B cell (primary cell): ENCODE results near the gene PLCL1. TPM values are rescaled to one million over a fixed set of nuclear protein-coding genes. Genes with fewer than 3 reads are reported as not detected.
A peak's percentile ranks its signal among the peaks of the same experiment; 100 is the strongest.

Source experiments
- ATAC-seq: fragments of 200-7000 bp; cut with Tn5 transposase; one replicate; pipeline ENCODE4 v1.10.0; 2021; ENCODE audit warnings: low read depth, mild to moderate bottlenecking, moderate number of reproducible peaks, moderate library complexity
- CTCF ChIA-PET: fragments of 350-600 bp; sonication (Branson Sonifier 250); formaldehyde crosslinking; loops from one replicate; lab custom pipeline; 2021; ENCODE audit warnings: antibody characterized with exemption, inconsistent platforms; lab: Charles Lee
- POLR2A ChIA-PET: fragments of 350-600 bp; sonication (Branson Sonifier 250); formaldehyde crosslinking; loops from one replicate; lab custom pipeline; 2021; ENCODE audit warnings: antibody characterized with exemption; lab: Charles Lee
- DNase-seq: peaks from one replicate; pipeline ENCODE4 v3.0.0; 2013
- H2AFZ ChIP-seq: 2 replicates; pipeline ENCODE4 v1.6.1; 2012; ENCODE audit warnings: mild to moderate bottlenecking, low read depth, low read length; ENCODE audit not compliant: insufficient read depth, poor library complexity, severe bottlenecking
- H3K27ac ChIP-seq, 2 donors: 1 replicate in 1 of 2; 2 replicates in 1 of 2; pipeline ENCODE4 v1.5.1; 2012 to 2013; ENCODE audit warnings: low read length in 2 of 2, mild to moderate bottlenecking in 2 of 2, moderate library complexity in 1 of 2
- H3K27me3 ChIP-seq, 4 experiments: fragments of 200-600 bp in 1 of 4; sonication (generic) in 1 of 4; replicated peaks in 1 of 4; 1 replicate in 2 of 4; 2 replicates in 2 of 4; pipeline versions ENCODE4 v1.6.1 to v1.7.0; 2013 to 2016; ENCODE audit warnings: low read length in 3 of 4, mild to moderate bottlenecking in 2 of 4, mixed read lengths in 1 of 4, moderate library complexity in 1 of 4; ENCODE audit not compliant: insufficient read depth in 4 of 4, control insufficient read depth in 3 of 4; ENCODE audit errors: control extremely low read depth in 1 of 4
- H3K36me3 ChIP-seq, 2 experiments: replicated peaks in 1 of 2; 1 replicate in 1 of 2; 2 replicates in 1 of 2; pipeline versions ENCODE4 v1.6.1 to v1.7.1; 2013; ENCODE audit warnings: low read length in 1 of 2; ENCODE audit not compliant: insufficient read depth in 2 of 2, control insufficient read depth in 1 of 2; ENCODE audit errors: control extremely low read depth in 1 of 2, extremely low read depth in 1 of 2
- H3K4me1 ChIP-seq, 2 donors: fragments of 200-600 bp in 1 of 2; sonication (generic) in 1 of 2; 1 replicate in 1 of 2; 2 replicates in 1 of 2; pipeline versions ENCODE4 v1.5.1 to v1.6.1; 2013 to 2017; ENCODE audit warnings: low read length in 2 of 2; ENCODE audit not compliant: control insufficient read depth in 2 of 2, insufficient read depth in 2 of 2
- H3K4me2 ChIP-seq: replicated peaks from 2 replicates; pipeline ENCODE3; 2012; ENCODE audit warnings: mild to moderate bottlenecking, low read depth, low read length; ENCODE audit not compliant: poor library complexity, severe bottlenecking
- H3K4me3 ChIP-seq, 5 experiments: fragments of 200-600 bp in 1 of 5; sonication (generic) in 1 of 5; 1 replicate in 3 of 5; 2 replicates in 2 of 5; pipeline versions ENCODE4 v1.5.1 to v1.7.0; 2011 to 2016; ENCODE audit warnings: low read length in 4 of 5, mild to moderate bottlenecking in 4 of 5, low read depth in 2 of 5, control low read depth in 1 of 5, moderate library complexity in 1 of 5; ENCODE audit not compliant: insufficient read depth in 1 of 5; ENCODE audit errors: control extremely low read depth in 1 of 5, extremely low read depth in 1 of 5
- H3K79me2 ChIP-seq: fragments of 200-600 bp; sonication (generic); one replicate; pipeline ENCODE4 v1.6.0; 2016; ENCODE audit warnings: low read length; ENCODE audit not compliant: control insufficient read depth, insufficient read depth
- H3K9ac ChIP-seq: fragments of 200-600 bp; sonication (generic); 2 replicates; pipeline ENCODE4 v1.6.1; 2017; ENCODE audit warnings: mild to moderate bottlenecking, low read length, moderate library complexity
- H3K9me3 ChIP-seq, 3 donors: one replicate each; pipeline versions ENCODE4 v1.6.1 to v1.7.1; 2013; ENCODE audit warnings: low read length in 2 of 3; ENCODE audit not compliant: control insufficient read depth in 2 of 3, insufficient read depth in 1 of 3; ENCODE audit errors: control extremely low read depth in 1 of 3
- H4K20me1 ChIP-seq: 2 replicates; pipeline ENCODE4 v1.6.0; 2012; ENCODE audit warnings: mild to moderate bottlenecking, low read length; ENCODE audit not compliant: insufficient read depth, control insufficient read depth, poor library complexity, severe bottlenecking
- H3K27ac Mint-ChIP-seq: one replicate; pipeline ENCODE4 v1.8.0; 2021; ENCODE audit warnings: mixed read lengths
- H3K27me3 Mint-ChIP-seq: one replicate; pipeline ENCODE4 v1.8.0; 2021; ENCODE audit warnings: mixed read lengths
- H3K4me1 Mint-ChIP-seq: one replicate; pipeline ENCODE4 v1.8.0; 2021; ENCODE audit warnings: mixed read lengths
- H3K4me3 Mint-ChIP-seq: one replicate; pipeline ENCODE4 v1.8.0; 2021; ENCODE audit warnings: mixed read lengths
- H3K9me3 Mint-ChIP-seq: one replicate; pipeline ENCODE4 v1.8.0; 2022; ENCODE audit warnings: mixed read lengths; ENCODE audit not compliant: insufficient read depth
- CTCF ChIP-seq: fragments of 200-600 bp; IDR thresholded peaks from one replicate; pipeline ENCODE4 v1.8.0; 2022; ENCODE audit warnings: antibody characterized with exemption, mild to moderate bottlenecking
- EZH2 ChIP-seq: IDR thresholded peaks from 2 replicates; pipeline ENCODE4 v1.6.1; 2012; ENCODE audit warnings: borderline replicate concordance, low read depth, mild to moderate bottlenecking, moderate library complexity, low read length; ENCODE audit not compliant: insufficient read depth, poor library complexity, severe bottlenecking
- WGBS: methylation state at CpG from one replicate; pipeline ENCODE4 v1.1.5; 2013; ENCODE audit warnings: missing lambda C conversion rate; ENCODE audit not compliant: insufficient coverage; 5-methylcytosine and 5-hydroxymethylcytosine counted together
- intact Hi-C: fragments of 100-400 bp; cut with micrococcal nuclease; formaldehyde crosslinking; loops from one replicate; pipeline ENCODE4 v1.10.0; 2022
- polyA plus RNA-seq: library from polyadenylated mRNA; depleted of rRNA; stranded (reverse); fragments of >200 nt; gene quantifications from 2 replicates; pipeline ENCODE4 v1.2.3, GENCODE V29; 2012
- total RNA-seq, 2 donors: library from RNA; stranded (reverse); fragments of 120-200 nt in 1 of 2; gene quantifications; 1 replicate in 1 of 2; 2 replicates in 1 of 2; pipeline versions ENCODE4 v1.2.3 to v1.2.4, GENCODE V29; 2013 to 2022

Gene PLCL1
- total and polyA plus RNA-seq, 2 donors (not counting 1 experiment from before 2014, with no cell fraction given), result 0.07 to 0.25 TPM

- Histone ChIP-seq H3K4me3 (no peak overlapping the region), H3K79me2 (no peaks in the 10 kb centered on the region), H3K27me3 (peaks cover 0 to 58% (median 49%) of the 10 kb centered on the region in 4 experiments), H3K4me1 (peaks cover 12 to 16% of the 10 kb centered on the region in 2 donors), H3K27ac (no peak overlapping the region), H3K36me3 (no peaks in the 10 kb centered on the region), H3K9ac (no peak overlapping the region), H3K4me2 (no peak overlapping the region), H2AFZ (no peak overlapping the region), H3K9me3 (peaks cover 0 to 5% (median 0%) of the 10 kb centered on the region in 3 donors), H4K20me1 (no peaks in the 10 kb centered on the region)
- CTCF ChIA-PET, result interaction anchor here (1.2 kb wide), 1 partner anchor 12 kb away, joined by 3 read pairs; no protein-coding TSS in a partner anchor
- ATAC-seq, result no peak
- Mint-ChIP-seq H3K4me1 (peaks cover 14% of the 10 kb centered on the region), H3K4me3 (no peak overlapping the region), H3K9me3 (peaks cover 4% of the 10 kb centered on the region), H3K27me3 (peaks cover 68% of the 10 kb centered on the region), H3K27ac (no peak overlapping the region)
- intact Hi-C loops, result no loop called here
- no peak for TF ChIP-seq CTCF
- no peak for TF ChIP-seq EZH2
- POLR2A ChIA-PET, result no interaction called here
- no peak for DNase-seq
These were observed 3.4 kb upstream of the PLCL1 start for GRCh38 chr2:197801033-197801432.

DNA sequence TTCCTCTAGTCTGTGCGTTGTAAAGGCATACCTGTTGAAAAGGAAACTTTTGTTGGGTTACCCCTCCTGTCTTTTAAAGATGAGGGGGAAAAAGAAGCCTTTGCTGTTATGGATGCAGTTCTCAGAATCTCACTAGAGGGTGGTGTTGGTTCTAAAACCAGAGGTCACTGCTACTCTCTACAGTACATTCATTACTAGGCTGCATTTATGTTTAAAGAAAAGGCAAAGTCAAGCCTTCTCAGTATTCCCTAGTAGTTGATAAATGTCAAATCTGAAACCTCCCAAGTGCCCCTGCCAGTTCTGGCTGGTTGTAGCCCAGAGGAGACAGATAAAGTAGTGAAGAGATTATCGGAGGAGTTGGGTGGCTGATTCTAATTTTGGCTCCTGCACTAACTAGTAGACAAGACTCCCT is 1.4 kb upstream of the PLCL1 start:
- Histone ChIP-seq H3K27me3 (peaks cover 0 to 59% (median 48%) of the 10 kb centered on the region in 4 experiments), H3K27ac (no peak overlapping the region), H3K79me2 (no peaks in the 10 kb centered on the region), H3K9me3 (no peaks in the 10 kb centered on the region), H3K4me3 (no peak overlapping the region), H3K9ac (no peak overlapping the region), H2AFZ (no peak overlapping the region), H3K4me2 (no peak overlapping the region), H3K36me3 (no peaks in the 10 kb centered on the region), H4K20me1 (no peaks in the 10 kb centered on the region), H3K4me1 (peaks cover 12 to 16% of the 10 kb centered on the region in 2 donors)
- peak; percentile 25 for DNase-seq
- Mint-ChIP-seq H3K4me1 (peaks cover 14% of the 10 kb centered on the region), H3K27me3 (peaks cover 70% of the 10 kb centered on the region), H3K9me3 (no peaks in the 10 kb centered on the region), H3K27ac (no peak overlapping the region), H3K4me3 (no peak overlapping the region)
- CTCF ChIA-PET, result no interaction called here
- TF ChIP-seq EZH2 (no peak), CTCF (peak; percentile 42)
- POLR2A ChIA-PET, result no interaction called here
- no peak for ATAC-seq
- WGBS, result 0% methylated on average over 1 of the region's 2 CpGs
- intact Hi-C loops, result no loop called here
